ENCODE data around the gene FDPS.
A peak's percentile ranks its signal among the peaks of the same experiment; 100 is the strongest.

FDPS gene

DNA sequence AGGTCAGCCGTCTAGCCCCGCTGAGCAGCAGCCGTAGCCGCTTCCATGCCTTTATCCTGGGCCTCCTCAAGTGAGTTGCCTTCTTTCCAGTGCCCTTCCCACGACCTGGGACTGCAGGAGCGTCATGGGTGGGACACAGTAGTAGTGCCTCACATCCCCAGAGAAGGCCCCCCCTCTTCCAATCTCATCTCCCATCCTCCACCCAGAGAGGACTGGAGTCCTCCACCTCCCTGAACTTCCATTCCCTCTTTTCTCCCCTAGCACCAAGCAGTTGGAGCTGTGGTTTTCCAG, 16.9 kb downstream of the FDPS start:
- H3K36me3 ChIP-seq (ENCODE audit: control insufficient read depth, low read length): peaks cover 29% of the 10 kb centered on the region
- peak overlapping the region; percentile 99 for H3K4me3 ChIP-seq (ENCODE audit: low read length)
- no peaks in the 10 kb centered on the region for H4K20me1 ChIP-seq (ENCODE audit: control insufficient read depth, insufficient read depth, low read depth, low read length)
- no peak for TF ChIP-seq EZH2phosphoT487 (IDR thresholded peaks at IDR 0.05; ENCODE audit: borderline replicate concordance, low read length)
- TF ChIP-seq, protein P1, sequence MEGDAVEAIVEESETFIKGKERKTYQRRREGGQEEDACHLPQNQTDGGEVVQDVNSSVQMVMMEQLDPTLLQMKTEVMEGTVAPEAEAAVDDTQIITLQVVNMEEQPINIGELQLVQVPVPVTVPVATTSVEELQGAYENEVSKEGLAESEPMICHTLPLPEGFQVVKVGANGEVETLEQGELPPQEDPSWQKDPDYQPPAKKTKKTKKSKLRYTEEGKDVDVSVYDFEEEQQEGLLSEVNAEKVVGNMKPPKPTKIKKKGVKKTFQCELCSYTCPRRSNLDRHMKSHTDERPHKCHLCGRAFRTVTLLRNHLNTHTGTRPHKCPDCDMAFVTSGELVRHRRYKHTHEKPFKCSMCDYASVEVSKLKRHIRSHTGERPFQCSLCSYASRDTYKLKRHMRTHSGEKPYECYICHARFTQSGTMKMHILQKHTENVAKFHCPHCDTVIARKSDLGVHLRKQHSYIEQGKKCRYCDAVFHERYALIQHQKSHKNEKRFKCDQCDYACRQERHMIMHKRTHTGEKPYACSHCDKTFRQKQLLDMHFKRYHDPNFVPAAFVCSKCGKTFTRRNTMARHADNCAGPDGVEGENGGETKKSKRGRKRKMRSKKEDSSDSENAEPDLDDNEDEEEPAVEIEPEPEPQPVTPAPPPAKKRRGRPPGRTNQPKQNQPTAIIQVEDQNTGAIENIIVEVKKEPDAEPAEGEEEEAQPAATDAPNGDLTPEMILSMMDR (IDR thresholded peaks at IDR 0.05; ENCODE audit: low read depth, low read length, poor library complexity, severe bottlenecking): no peak
- H3F3A ChIP-seq (ENCODE audit: control insufficient read depth, insufficient read depth): 0 out of 2 replicates have a peak, but pooled peaks cover 4% of the 10 kb centered on the region
- H3K4me2 ChIP-seq (ENCODE audit: low read length): peak overlapping the region; percentile 100
- H3K27me3 ChIP-seq (ENCODE audit: control insufficient read depth, low read length): no peaks in the 10 kb centered on the region
- peaks cover 10% of the 10 kb centered on the region for H3K79me2 ChIP-seq (ENCODE audit: control insufficient read depth, low read length)
- H3K27ac ChIP-seq (ENCODE audit: low read depth, low read length): no peak overlapping the region
- H3K9me3 ChIP-seq (ENCODE audit: control insufficient read depth, insufficient read depth, low read length): no peaks in the 10 kb centered on the region
- no peaks in the 10 kb centered on the region for H3K9me2 ChIP-seq (replicated peaks; ENCODE audit: control insufficient read depth, low read length)
- peaks cover 32% of the 10 kb centered on the region for H3K4me1 ChIP-seq (ENCODE audit: control insufficient read depth, low read length)

DNA sequence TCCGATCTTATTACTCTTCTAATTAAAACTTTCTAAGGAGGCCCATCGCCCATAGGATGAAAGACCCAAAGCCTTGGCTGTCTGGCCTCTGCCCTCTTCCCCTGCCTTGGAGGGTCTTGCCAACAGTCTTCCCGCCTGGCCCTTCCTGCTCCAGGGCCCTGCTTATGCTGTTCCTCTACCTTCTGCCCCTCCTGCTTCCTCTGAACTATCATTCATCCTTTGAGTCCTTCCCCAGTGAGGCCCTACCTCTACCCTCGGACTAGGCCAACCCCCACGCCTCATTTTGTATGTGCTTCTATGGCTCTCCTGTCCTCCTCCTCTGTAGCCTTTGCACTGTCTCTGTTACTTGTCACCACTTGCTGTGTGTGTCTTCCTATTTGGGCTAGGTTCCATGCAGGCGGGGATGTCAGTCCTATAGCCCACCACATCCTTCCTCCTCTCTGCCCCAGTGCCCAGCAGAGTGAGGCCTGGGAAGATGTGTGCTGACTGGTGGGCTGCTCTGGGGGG, 17.4 kb downstream of the FDPS start:
- H3K4me1 ChIP-seq (ENCODE audit: control insufficient read depth, low read length): peaks cover 31% of the 10 kb centered on the region
- TF ChIP-seq EZH2phosphoT487 (IDR thresholded peaks at IDR 0.05; ENCODE audit: borderline replicate concordance, low read length): no peak
- TF ChIP-seq, protein P1 (IDR thresholded peaks at IDR 0.05; ENCODE audit: low read depth, low read length, poor library complexity, severe bottlenecking): no peak
- no peaks in the 10 kb centered on the region for H3K9me3 ChIP-seq (ENCODE audit: control insufficient read depth, insufficient read depth, low read length)
- H3K27ac ChIP-seq (ENCODE audit: low read depth, low read length): no peak overlapping the region
- peaks cover 10% of the 10 kb centered on the region for H3K79me2 ChIP-seq (ENCODE audit: control insufficient read depth, low read length)
- H3K4me2 ChIP-seq (ENCODE audit: low read length): peak overlapping the region; percentile 100; the same call in 1 of the 2 replicates
- no peaks in the 10 kb centered on the region for H3K27me3 ChIP-seq (ENCODE audit: control insufficient read depth, low read length)
- peaks cover 31% of the 10 kb centered on the region for H3K36me3 ChIP-seq (ENCODE audit: control insufficient read depth, low read length)
- no peaks in the 10 kb centered on the region for H4K20me1 ChIP-seq (ENCODE audit: control insufficient read depth, insufficient read depth, low read depth, low read length)
- H3K4me3 ChIP-seq (ENCODE audit: low read length): no peak overlapping the region
- H3F3A ChIP-seq (ENCODE audit: control insufficient read depth, insufficient read depth): 0 out of 2 replicates have a peak, but pooled peaks cover 4% of the 10 kb centered on the region
- no peaks in the 10 kb centered on the region for H3K9me2 ChIP-seq (replicated peaks; ENCODE audit: control insufficient read depth, low read length)

DNA sequence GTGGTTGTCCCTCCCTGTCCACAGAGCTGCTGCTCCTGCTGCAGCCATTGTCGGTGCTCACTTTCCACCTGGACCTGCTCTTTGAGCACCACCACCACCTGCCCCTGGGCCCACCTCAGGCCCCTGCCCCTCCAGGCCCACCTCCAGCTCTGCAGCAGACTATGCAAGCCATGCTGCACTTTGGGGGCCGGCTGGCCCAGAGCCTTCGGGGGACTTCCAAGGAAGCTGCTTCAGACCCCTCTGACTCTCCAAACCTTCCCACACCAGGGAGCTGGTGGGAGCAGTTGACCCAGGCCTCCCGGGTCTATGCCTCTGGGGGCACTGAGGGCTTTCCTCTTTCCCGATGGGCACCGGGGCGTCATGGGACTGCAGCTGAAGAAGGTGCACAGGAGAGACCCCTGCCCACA, 18.0 kb downstream of the FDPS start:
- H3K27ac ChIP-seq (ENCODE audit: low read depth, low read length): no peak overlapping the region
- H3K4me1 ChIP-seq (ENCODE audit: control insufficient read depth, low read length): peaks cover 35% of the 10 kb centered on the region
- no peaks in the 10 kb centered on the region for H3K9me2 ChIP-seq (replicated peaks; ENCODE audit: control insufficient read depth, low read length)
- no peaks in the 10 kb centered on the region for H3K9me3 ChIP-seq (ENCODE audit: control insufficient read depth, insufficient read depth, low read length)
- no peaks in the 10 kb centered on the region for H4K20me1 ChIP-seq (ENCODE audit: control insufficient read depth, insufficient read depth, low read depth, low read length)
- peaks cover 10% of the 10 kb centered on the region for H3K79me2 ChIP-seq (ENCODE audit: control insufficient read depth, low read length)
- H3K4me3 ChIP-seq (ENCODE audit: low read length): no peak overlapping the region
- no peaks in the 10 kb centered on the region for H3K27me3 ChIP-seq (ENCODE audit: control insufficient read depth, low read length)
- 0 out of 2 replicates have a peak, but pooled peaks cover 4% of the 10 kb centered on the region for H3F3A ChIP-seq (ENCODE audit: control insufficient read depth, insufficient read depth)
- TF ChIP-seq, protein P1 (IDR thresholded peaks at IDR 0.05; ENCODE audit: low read depth, low read length, poor library complexity, severe bottlenecking): no peak
- no peak for TF ChIP-seq EZH2phosphoT487 (IDR thresholded peaks at IDR 0.05; ENCODE audit: borderline replicate concordance, low read length)
- H3K4me2 ChIP-seq (ENCODE audit: low read length): no peak overlapping the region
- H3K36me3 ChIP-seq (ENCODE audit: control insufficient read depth, low read length): peaks cover 36% of the 10 kb centered on the region
